Choroid plexus epithelial cell (primary cell): ENCODE measurements around the gene TOM1L1.

ENCODE experiments used
- DNase-seq: peaks from one replicate; pipeline ENCODE4 v3.0.0-alpha.2; 2010; ENCODE audit warnings: low read depth
- H3K4me3 ChIP-seq: 2 replicates; pipeline ENCODE4 v1.5.1; 2011; ENCODE audit warnings: low read depth, mild to moderate bottlenecking, control low read depth, low read length, moderate library complexity
- TF ChIP-seq, protein P1 (sequence below): conservative IDR thresholded peaks from 2 replicates; pipeline ENCODE4 v1.5.1; 2011; ENCODE audit warnings: low read depth, mild to moderate bottlenecking, control low read depth, inconsistent platforms, low read length, moderate library complexity

The TOM1L1 gene, protein sequence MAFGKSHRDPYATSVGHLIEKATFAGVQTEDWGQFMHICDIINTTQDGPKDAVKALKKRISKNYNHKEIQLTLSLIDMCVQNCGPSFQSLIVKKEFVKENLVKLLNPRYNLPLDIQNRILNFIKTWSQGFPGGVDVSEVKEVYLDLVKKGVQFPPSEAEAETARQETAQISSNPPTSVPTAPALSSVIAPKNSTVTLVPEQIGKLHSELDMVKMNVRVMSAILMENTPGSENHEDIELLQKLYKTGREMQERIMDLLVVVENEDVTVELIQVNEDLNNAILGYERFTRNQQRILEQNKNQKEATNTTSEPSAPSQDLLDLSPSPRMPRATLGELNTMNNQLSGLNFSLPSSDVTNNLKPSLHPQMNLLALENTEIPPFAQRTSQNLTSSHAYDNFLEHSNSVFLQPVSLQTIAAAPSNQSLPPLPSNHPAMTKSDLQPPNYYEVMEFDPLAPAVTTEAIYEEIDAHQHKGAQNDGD

DNA sequence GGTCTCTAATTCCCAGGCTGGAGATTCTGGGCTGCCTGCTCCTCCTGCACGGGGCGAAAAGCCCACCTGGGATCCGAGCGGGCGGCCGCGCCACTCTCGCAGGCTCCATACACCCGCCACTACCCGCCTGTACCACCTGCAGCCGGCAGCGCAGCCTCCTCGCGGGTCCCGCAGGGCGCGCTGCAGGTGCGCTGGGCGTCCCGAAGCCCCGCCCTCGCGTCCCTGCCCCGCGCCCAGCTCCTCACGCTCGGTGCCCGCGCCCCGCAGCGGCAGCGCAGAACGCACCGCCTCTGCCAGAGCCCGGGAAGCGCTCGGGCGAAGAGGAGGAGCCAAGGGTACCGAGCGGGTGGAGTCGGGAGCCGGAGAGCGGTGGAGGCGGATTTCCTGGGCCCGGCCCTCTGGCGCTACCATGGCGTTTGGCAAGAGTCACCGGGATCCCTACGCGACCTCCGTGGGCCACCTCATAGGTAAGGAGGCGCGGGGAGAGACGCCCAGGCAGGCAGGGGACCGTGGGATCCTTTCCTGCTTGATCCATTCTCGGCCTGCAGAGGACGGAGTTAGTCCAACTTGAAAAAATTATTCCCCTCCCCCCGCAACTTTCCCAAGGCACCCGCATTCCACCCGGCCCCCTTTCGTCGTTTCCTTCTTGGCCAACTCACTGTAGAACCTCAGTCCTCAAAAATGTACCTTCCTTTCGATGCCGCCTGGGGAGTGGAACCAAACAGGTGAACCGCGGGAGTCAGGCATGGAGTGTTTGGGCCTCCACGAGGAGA, at the start of gene TOM1L1:
Gene TOM1L1, plus strand, starts transcription at position 396 of the 773 bp plus-strand sequence. Its CDS starts 14 bp downstream, at position 410.
- H3K4me3 ChIP-seq = peak within 1 kb of the TSS; percentile 85
- TF ChIP-seq, protein P1, sequence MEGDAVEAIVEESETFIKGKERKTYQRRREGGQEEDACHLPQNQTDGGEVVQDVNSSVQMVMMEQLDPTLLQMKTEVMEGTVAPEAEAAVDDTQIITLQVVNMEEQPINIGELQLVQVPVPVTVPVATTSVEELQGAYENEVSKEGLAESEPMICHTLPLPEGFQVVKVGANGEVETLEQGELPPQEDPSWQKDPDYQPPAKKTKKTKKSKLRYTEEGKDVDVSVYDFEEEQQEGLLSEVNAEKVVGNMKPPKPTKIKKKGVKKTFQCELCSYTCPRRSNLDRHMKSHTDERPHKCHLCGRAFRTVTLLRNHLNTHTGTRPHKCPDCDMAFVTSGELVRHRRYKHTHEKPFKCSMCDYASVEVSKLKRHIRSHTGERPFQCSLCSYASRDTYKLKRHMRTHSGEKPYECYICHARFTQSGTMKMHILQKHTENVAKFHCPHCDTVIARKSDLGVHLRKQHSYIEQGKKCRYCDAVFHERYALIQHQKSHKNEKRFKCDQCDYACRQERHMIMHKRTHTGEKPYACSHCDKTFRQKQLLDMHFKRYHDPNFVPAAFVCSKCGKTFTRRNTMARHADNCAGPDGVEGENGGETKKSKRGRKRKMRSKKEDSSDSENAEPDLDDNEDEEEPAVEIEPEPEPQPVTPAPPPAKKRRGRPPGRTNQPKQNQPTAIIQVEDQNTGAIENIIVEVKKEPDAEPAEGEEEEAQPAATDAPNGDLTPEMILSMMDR = peak; percentile 48
- peak; percentile 50 for DNase-seq

DNA sequence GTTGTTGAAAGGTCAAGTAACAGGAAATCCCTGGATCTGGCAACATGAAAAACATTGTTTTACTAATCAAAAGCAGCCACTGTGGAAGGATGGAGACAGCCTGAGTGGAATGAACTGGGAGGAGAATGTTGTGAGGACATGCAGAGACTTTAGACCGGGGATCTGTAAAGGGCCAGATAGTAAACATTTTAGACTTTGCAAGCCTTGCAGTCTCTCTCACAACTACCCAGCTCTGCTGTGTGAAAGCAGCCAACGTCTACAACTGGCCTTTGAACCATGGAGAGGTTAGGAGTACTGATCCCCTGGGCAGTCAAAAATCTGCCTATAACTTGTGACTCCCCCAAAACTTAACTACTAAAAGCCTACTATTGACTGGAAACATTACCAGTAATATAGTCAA, 41.5 kb upstream of the TOM1L1 start:
- H3K4me3 ChIP-seq = no peak overlapping the region
- DNase-seq = no peak
- TF ChIP-seq, protein P1 = no peak

DNA sequence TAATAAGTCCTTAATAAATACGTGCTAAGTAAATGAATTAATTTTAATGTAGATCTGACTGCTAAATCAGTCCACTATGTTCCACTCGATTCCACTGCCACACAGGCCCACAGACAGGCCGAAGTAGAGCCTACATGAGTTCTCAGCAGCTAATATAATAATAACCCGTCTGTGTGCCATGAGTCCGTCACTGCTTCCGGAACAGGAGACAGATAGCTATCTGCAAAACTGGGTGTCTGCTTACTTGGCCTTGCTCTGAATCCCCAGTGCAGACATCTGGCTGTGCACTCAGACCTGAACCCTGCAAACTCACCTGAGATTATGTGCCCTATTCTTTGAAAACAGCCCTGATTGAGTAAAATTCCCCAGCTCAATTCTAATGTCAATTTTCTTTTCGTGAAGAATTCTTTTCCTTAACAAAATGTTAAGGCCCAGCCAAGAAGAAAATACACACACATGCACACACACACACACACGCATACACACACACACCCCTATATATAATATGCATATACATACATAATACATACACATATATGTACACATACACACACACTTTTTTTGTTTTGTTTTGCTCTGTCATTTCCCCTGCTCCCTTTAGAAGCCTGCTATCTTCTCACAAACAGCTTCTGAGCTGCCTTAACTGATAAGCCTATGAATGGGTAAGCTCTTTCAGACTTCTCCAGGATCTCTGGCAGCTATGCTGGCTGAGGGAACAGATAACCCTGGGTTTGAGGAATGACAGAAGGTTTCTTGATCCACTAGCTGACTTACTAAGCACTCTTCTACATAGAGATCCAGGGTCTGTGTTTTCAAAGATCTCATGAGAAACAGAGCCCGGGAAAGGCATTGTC, 39.8 kb upstream of the TOM1L1 start:
- no peak for DNase-seq
- no peak overlapping the region for H3K4me3 ChIP-seq
- TF ChIP-seq, protein P1 = no peak

DNA sequence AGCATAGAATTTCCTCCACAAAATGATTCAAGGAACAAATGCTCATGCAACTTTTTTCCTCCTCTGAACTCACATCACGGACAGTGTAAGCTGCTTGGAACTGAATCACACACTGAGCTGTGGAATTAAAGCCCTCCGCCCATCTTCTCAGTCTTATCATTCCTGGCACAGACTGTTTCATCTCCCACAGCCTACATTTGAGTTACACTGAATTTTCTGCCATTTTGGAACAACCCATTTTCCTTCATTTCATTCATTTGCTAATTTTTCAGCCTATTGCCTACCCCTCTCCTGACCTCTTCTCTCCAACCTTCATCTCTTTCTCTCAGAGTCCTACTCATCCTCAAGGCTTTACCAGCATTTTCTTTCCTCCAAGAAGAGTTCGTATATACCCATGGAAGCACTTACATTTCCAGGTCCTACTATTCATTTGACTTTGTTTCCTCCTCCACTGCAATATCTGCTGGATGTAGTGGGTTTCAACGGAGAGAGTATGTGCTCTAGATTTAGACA, 39.1 kb upstream of the TOM1L1 start:
- TF ChIP-seq, protein P1 = no peak
- DNase-seq = no peak
- H3K4me3 ChIP-seq = no peak overlapping the region

DNA sequence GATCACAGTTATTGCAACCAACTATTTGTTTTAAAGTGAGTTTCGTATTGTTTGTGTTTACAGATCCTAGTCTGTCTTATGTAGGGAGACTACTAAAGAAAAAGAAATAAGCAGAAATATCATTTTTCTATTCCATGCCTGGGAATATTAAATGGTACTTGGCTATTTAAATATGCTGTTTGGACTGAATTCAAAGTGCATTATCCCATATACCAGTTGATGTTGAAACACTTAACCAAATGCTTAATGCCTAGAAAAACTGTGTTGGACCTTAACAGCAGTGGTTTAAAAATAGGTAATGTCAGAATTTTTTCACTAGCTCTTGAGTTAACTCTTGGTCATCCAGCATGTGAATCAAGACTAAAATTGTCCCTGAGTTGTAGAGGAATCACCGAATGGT, 37.5 kb upstream of the TOM1L1 start:
- TF ChIP-seq, protein P1 = no peak
- no peak for DNase-seq
- no peak overlapping the region for H3K4me3 ChIP-seq

DNA sequence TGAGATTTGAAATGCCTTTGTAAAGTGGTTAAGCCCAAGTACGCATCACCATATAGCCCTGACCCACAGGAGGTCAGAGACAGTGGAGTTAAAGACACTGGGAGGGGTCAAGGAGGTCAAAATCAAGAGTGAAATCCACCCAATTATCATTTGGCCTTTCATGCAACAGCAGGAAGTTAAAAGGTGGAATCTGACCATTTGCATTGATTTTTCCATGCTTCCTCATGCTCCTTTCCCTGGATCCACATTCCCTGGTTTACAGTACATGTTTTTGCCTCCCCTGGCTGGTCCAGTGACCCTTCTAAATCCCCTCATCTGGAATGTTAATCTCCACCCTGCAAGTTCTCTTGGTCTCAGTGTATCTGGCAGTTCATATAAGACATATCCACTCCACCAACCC, 36.6 kb upstream of the TOM1L1 start:
- TF ChIP-seq, protein P1 = no peak
- DNase-seq = no peak

More for the DNA sequence above, 36.6 kb upstream of the TOM1L1 start:
- no peak overlapping the region for H3K4me3 ChIP-seq
